MCF 10A (cell line): ENCODE data around the gene LSMEM2. TPM values are rescaled to one million over a fixed set of nuclear protein-coding genes. Genes with fewer than 3 reads are reported as not detected.

Experiments
- BruUV-seq: library from RNA; stranded (reverse); fragments of 400-500 nt; replicated peaks from 2 replicates; lab custom pipeline; 2021; lab: Mats Ljungman, UMichigan
- CTCF ChIA-PET: fragments of 300-600 bp; sonication (Branson Sonifier 250); formaldehyde crosslinking; extraction: SDS; loops from one replicate; lab custom pipeline; 2021; ENCODE audit warnings: antibody characterized with exemption, inconsistent platforms; lab: Yijun Ruan, JAX
- POLR2A ChIA-PET: fragments of 300-600, 350-650 bp; sonication (Branson Sonifier 250); formaldehyde crosslinking; extraction: SDS; loops from one replicate; lab custom pipeline; 2020; ENCODE audit warnings: antibody characterized with exemption, inconsistent platforms; lab: Yijun Ruan, JAX
- DNase-seq: peaks from one replicate; pipeline ENCODE4 v3.0.0-alpha.2; 2018; ENCODE audit not compliant: unreplicated experiment
- H3K27ac Mint-ChIP-seq: one replicate; pipeline ENCODE4 v1.8.0; 2022; ENCODE audit warnings: mild to moderate bottlenecking, low read depth, mixed read lengths; ENCODE audit not compliant: unreplicated experiment
- H3K27me3 Mint-ChIP-seq: one replicate; pipeline ENCODE4 v1.8.0; 2022; ENCODE audit warnings: mixed read lengths; ENCODE audit not compliant: insufficient read depth, unreplicated experiment
- H3K36me3 Mint-ChIP-seq: one replicate; pipeline ENCODE4 v1.8.0; 2022; ENCODE audit warnings: mild to moderate bottlenecking, moderate library complexity, mixed read lengths; ENCODE audit not compliant: insufficient read depth, unreplicated experiment
- H3K4me1 Mint-ChIP-seq: one replicate; pipeline ENCODE4 v1.8.0; 2022; ENCODE audit warnings: mixed read lengths; ENCODE audit not compliant: insufficient read depth, unreplicated experiment
- H3K4me3 Mint-ChIP-seq: one replicate; pipeline ENCODE4 v1.8.0; 2022; ENCODE audit warnings: mild to moderate bottlenecking, moderate library complexity, mixed read lengths; ENCODE audit not compliant: unreplicated experiment
- H3K9me3 Mint-ChIP-seq: one replicate; pipeline ENCODE4 v1.8.0; 2022; ENCODE audit warnings: mixed read lengths; ENCODE audit not compliant: unreplicated experiment
- CTCF ChIP-seq: fragments of 200-600 bp; IDR thresholded peaks from one replicate; pipeline ENCODE4 v1.8.0; 2022; ENCODE audit warnings: antibody characterized with exemption, mild to moderate bottlenecking; ENCODE audit not compliant: unreplicated experiment
- intact Hi-C: fragments of 100-400 bp; cut with micrococcal nuclease; formaldehyde crosslinking; loops from 2 replicates; pipeline ENCODE4 v1.14.1; 2022
- total RNA-seq: library from RNA; stranded (reverse); gene quantifications from 2 replicates; pipeline ENCODE4 v1.2.3, GENCODE V29; 2022

Gene LSMEM2
- total RNA-seq, 1 experiment from 2014 or later = not detected

- DNase-seq = no peak
- Mint-ChIP-seq H3K27me3 (no peaks in the 10 kb centered on the region), H3K4me3 (no peak overlapping the region), H3K4me1 (peaks cover 21% of the 10 kb centered on the region), H3K27ac (no peak overlapping the region), H3K36me3 (peaks cover 6% of the 10 kb centered on the region), H3K9me3 (no peaks in the 10 kb centered on the region)
- intact Hi-C loops = no loop called here
- BruUV-seq = no TSS peak
- CTCF ChIA-PET = interaction anchor here (0.6 to 5.7 kb wide), 3 partner anchors 18 to 68 kb away, joined by 4 to 30 read pairs (median 4); partner anchors contain the start of gene HYAL2
- no peak for TF ChIP-seq CTCF
- POLR2A ChIA-PET = no interaction called here
Observed at GRCh38 chr3:50294492-50295403, 15.9 kb downstream of the LSMEM2 start.

GRCh38 chr3:50295553-50296431 is 16.9 kb downstream of the LSMEM2 start:
- Mint-ChIP-seq H3K9me3 (no peaks in the 10 kb centered on the region), H3K27ac (no peak overlapping the region), H3K36me3 (peaks cover 6% of the 10 kb centered on the region), H3K27me3 (no peaks in the 10 kb centered on the region), H3K4me1 (peaks cover 21% of the 10 kb centered on the region), H3K4me3 (no peak overlapping the region)
- no peak for TF ChIP-seq CTCF
- no TSS peak for BruUV-seq
- no peak for DNase-seq
- CTCF ChIA-PET = interaction anchor here (0.9 to 5.7 kb wide), 2 partner anchors 28 to 69 kb away, joined by 4 to 30 read pairs; partner anchors contain the start of gene HYAL2
- intact Hi-C loops = no loop called here
- POLR2A ChIA-PET = no interaction called here

- Mint-ChIP-seq H3K27ac (no peak overlapping the region), H3K9me3 (no peaks in the 10 kb centered on the region), H3K4me3 (peak overlapping the region; percentile 16), H3K36me3 (no peaks in the 10 kb centered on the region), H3K27me3 (no peaks in the 10 kb centered on the region), H3K4me1 (peaks cover 15% of the 10 kb centered on the region)
- ChIA-PET CTCF (interaction anchor here (0.5 to 5.7 kb wide), 5 partner anchors 27 to 227 kb away, joined by 3 to 30 read pairs (median 3); partner anchors contain the start of gene HYAL2), POLR2A (interaction anchor here (1.5 kb wide), 1 partner anchor 24 kb away, joined by 5 read pairs; no protein-coding TSS in a partner anchor)
- BruUV-seq = no TSS peak
- no peak for DNase-seq
- intact Hi-C loops = no loop called here
- TF ChIP-seq CTCF = no peak
Observed at GRCh38 chr3:50296721-50297383, 18.0 kb downstream of the LSMEM2 start.
